Ascending aorta (tissue), 2 donors: ENCODE measurements around the gene PID1. TPM values are rescaled to one million over a fixed set of nuclear protein-coding genes. Genes with fewer than 3 reads are reported as not detected.

Source experiments
- DNase-seq, 2 donors: peaks; one replicate each; pipeline ENCODE4 v3.0.0-alpha.2; 2019; ENCODE audit warnings: low spot score in 2 of 2
- H3K27ac ChIP-seq, 2 donors: fragments of 200-600 bp; sonication (generic); one replicate each; pipeline ENCODE4 v1.5.1; 2016 to 2017; ENCODE audit warnings: mild to moderate bottlenecking in 1 of 2
- H3K27me3 ChIP-seq: fragments of 200-600 bp; sonication (generic); one replicate; pipeline ENCODE4 v1.5.1; 2017
- H3K36me3 ChIP-seq, 2 donors: fragments of 200-600 bp; sonication (generic); one replicate each; pipeline ENCODE4 v1.5.1; 2016
- H3K4me1 ChIP-seq, 2 donors: fragments of 200-600 bp; sonication (generic); one replicate each; pipeline ENCODE4 v1.5.1; 2016 to 2017; ENCODE audit warnings: mild to moderate bottlenecking in 1 of 2
- H3K4me3 ChIP-seq, 2 donors: fragments of 200-600 bp; sonication (generic); one replicate each; pipeline ENCODE4 v1.5.1; 2016 to 2017; ENCODE audit warnings: mild to moderate bottlenecking in 1 of 2
- H3K9me3 ChIP-seq, 2 donors: fragments of 200-600 bp; sonication (generic); one replicate each; pipeline ENCODE4 v1.5.1; 2016
- intact Hi-C: fragments of 100-400 bp; cut with DNase I; formaldehyde crosslinking; loops from one replicate; pipeline ENCODE4 v1.15.1; 2023
- total RNA-seq: library from RNA; depleted of rRNA; stranded (reverse); fragments of >200 nt; gene quantifications from one replicate; pipeline ENCODE4 v1.1.0, GENCODE V29; 2016
- TF ChIP-seq, protein P1 (sequence below), 3 experiments: fragments of 200-600 bp in 2 of 3; fragments of 450-650 bp in 1 of 3; sonication (generic) in 2 of 3; IDR thresholded peaks; one replicate each; pipeline ENCODE4 v1.5.1; 2016 to 2019; ENCODE audit warnings: antibody characterized with exemption in 3 of 3, mild to moderate bottlenecking in 1 of 3, moderate library complexity in 1 of 3

The PID1 gene
- total RNA-seq, 1 donor from 2014 or later: 38.4 TPM

DNA sequence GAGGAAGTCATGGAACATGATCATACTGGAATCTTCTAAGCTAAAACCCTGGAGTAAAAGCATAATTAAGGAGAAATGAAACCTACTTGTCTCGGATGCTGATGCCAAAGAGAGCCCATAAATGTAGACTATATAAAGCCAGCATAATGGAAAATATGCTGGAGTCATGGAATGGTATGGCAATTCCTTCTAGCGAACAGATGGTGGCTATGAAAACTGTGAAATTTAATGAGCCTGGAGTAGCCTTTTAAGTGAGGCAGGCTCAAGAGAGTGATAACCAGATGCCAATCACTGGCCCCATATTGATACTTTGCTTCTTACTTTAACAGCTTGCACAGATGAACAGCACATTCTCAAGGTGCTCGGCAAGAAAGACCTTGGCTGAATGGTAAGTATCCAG, 206.3 kb downstream of the PID1 start:
- Histone ChIP-seq H3K4me3 (no peak overlapping the region), H3K27me3 (no peaks in the 10 kb centered on the region), H3K9me3 (no peaks in the 10 kb centered on the region), H3K27ac (no peak overlapping the region), H3K36me3 (no peaks in the 10 kb centered on the region), H3K4me1 (no peaks in the 10 kb centered on the region)
- TF ChIP-seq, protein P1, sequence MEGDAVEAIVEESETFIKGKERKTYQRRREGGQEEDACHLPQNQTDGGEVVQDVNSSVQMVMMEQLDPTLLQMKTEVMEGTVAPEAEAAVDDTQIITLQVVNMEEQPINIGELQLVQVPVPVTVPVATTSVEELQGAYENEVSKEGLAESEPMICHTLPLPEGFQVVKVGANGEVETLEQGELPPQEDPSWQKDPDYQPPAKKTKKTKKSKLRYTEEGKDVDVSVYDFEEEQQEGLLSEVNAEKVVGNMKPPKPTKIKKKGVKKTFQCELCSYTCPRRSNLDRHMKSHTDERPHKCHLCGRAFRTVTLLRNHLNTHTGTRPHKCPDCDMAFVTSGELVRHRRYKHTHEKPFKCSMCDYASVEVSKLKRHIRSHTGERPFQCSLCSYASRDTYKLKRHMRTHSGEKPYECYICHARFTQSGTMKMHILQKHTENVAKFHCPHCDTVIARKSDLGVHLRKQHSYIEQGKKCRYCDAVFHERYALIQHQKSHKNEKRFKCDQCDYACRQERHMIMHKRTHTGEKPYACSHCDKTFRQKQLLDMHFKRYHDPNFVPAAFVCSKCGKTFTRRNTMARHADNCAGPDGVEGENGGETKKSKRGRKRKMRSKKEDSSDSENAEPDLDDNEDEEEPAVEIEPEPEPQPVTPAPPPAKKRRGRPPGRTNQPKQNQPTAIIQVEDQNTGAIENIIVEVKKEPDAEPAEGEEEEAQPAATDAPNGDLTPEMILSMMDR (IDR thresholded peaks at IDR 0.05): no peak
- no peak for DNase-seq
- intact Hi-C loops: no loop called here

DNA sequence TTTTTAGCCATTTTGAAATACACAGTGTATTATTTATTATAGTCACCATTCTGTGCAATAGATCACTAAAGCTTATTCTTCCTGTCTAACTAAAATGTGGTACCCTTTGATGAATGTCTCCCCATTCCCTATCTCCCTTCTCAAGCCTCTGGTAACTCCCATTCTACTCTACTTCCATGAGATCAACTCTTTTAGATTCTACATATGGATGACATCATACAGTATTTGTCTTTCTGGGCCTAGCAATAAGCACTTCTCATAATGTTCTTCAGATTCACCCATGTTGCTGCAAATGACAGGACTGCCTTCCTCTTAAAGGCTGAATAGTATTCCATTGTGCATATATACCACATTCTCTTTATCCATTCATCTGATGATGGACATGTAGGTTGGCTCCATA, 210.9 kb downstream of the PID1 start:
- Histone ChIP-seq H3K27ac (no peak overlapping the region), H3K4me3 (no peak overlapping the region), H3K4me1 (peaks cover 0 to 3% of the 10 kb centered on the region in 2 donors), H3K36me3 (no peaks in the 10 kb centered on the region), H3K27me3 (no peaks in the 10 kb centered on the region), H3K9me3 (no peaks in the 10 kb centered on the region)
- intact Hi-C loops: no loop called here
- DNase-seq: no peak
- TF ChIP-seq, protein P1 (IDR thresholded peaks at IDR 0.05): no peak

DNA sequence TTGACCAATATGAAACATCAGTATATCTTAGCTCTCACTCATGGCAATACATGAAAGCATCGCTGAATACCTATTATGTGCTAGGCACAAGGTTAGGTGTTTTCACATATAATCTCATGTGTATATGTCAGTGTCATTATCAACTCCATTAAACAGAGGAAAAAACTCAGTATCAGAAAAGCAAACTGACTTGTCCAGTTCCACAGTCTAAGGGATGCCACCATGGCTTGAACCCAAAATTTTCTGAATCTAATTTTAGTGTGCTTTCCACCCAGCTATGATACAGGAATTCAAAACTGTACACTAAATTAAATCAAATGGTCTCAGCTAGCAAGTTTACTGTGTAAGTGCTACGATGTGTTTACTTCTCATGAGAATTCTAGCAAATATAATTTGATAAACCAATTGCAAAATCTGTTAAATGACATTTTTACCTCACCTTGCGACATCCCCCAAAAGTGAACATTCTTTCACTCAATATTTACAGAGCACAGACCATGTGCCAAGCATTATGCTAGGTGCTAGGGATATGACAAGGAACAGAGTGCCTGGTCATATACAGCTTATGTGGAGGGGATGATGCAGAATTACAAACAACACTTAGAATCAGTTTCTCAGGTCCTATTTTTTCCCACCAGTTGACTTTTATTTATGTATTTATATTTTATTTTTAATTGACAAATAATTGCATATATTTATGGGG, 211.6 kb downstream of the PID1 start:
- intact Hi-C loops: no loop called here
- TF ChIP-seq, protein P1 (IDR thresholded peaks at IDR 0.05): no peak
- H3K9me3 ChIP-seq: no peaks in the 10 kb centered on the region
- H3K27me3 ChIP-seq: no peaks in the 10 kb centered on the region
- no peaks in the 10 kb centered on the region for H3K36me3 ChIP-seq
- DNase-seq: no peak
- H3K4me3 ChIP-seq: no peak overlapping the region
- peaks cover 0 to 3% of the 10 kb centered on the region in 2 donors for H3K4me1 ChIP-seq
- H3K27ac ChIP-seq: no peak overlapping the region

DNA sequence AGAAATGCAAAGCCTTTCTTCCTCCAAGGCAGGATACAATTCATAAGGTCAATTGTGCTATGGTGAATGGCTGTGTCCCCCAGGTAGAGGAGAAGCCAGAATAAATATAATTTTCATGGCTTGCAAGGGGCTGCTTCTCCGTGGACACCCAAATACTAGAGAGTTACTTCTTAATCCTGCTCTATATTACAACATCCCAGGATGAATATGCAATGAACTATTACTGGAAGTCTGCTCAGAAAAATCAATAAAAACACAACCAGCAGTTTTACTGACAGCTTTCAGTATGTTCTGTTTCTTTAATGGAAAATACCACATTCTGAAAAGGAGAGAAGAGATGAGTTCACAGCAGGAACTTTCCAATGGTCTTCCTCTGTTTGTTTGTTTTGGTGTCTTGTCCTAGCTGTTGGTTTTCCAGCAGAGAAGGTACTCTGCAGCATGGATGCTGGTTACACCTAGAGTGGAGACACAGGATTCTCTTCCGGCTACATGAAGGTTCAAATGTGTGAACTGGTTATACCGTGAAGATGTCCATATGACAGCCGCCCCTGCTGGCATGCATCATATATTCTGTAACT, 213.0 kb downstream of the PID1 start:
- H3K27me3 ChIP-seq: no peaks in the 10 kb centered on the region
- intact Hi-C loops: no loop called here
- no peak overlapping the region for H3K27ac ChIP-seq
- no peak for DNase-seq
- no peaks in the 10 kb centered on the region for H3K36me3 ChIP-seq
- no peak overlapping the region for H3K4me3 ChIP-seq
- TF ChIP-seq, protein P1 (IDR thresholded peaks at IDR 0.05): no peak
- H3K9me3 ChIP-seq: no peaks in the 10 kb centered on the region
- peaks cover 0 to 3% of the 10 kb centered on the region in 2 donors for H3K4me1 ChIP-seq

DNA sequence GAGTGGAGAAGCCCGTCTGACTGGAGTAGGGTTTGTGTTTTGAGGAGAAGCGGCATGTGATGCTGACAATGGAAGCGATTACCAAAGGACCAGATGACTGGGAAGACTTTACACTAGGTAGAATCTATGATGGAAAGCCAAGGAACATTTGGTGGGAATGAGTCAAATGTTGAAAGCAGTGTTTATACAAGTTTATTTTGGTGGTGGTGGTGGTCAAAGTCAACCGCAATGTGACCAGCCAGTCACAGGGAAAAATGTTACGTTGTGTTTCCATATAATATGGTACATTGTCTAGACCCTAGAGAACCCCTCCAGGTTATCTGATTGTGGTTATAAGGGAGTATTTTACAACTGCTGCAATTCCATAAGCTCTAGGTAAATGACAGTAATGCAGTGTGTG, 216.8 kb downstream of the PID1 start:
- intact Hi-C loops: no loop called here
- Histone ChIP-seq H3K36me3 (no peaks in the 10 kb centered on the region), H3K27ac (no peak overlapping the region), H3K9me3 (no peaks in the 10 kb centered on the region), H3K4me1 (peaks cover 0 to 3% of the 10 kb centered on the region in 2 donors), H3K27me3 (no peaks in the 10 kb centered on the region), H3K4me3 (no peak overlapping the region)
- TF ChIP-seq, protein P1 (IDR thresholded peaks at IDR 0.05): no peak
- no peak for DNase-seq
